Measurements from ENCODE around the gene CFAP65.

The CFAP65 gene

GRCh38 chr2:218996937-218997336, 44.4 kb downstream of the CFAP65 start:
- H3K4me3 ChIP-seq (ENCODE audit: low read depth, low read length) = no peak overlapping the region
- TF ChIP-seq CTCF (IDR thresholded peaks at IDR 0.05; ENCODE audit: borderline replicate concordance, insufficient read depth, low read depth, low read length) = no peak

- H3K4me3 ChIP-seq (ENCODE audit: low read depth, low read length) = peak overlapping the region; percentile 7
- peak; percentile 94 for TF ChIP-seq CTCF (IDR thresholded peaks at IDR 0.05; ENCODE audit: borderline replicate concordance, insufficient read depth, low read depth, low read length)
Measured at GRCh38 chr2:218995972-218996711, 45.2 kb downstream of the CFAP65 start.

- H3K4me3 ChIP-seq (ENCODE audit: low read depth, low read length) = no peak overlapping the region
- no peak for TF ChIP-seq CTCF (IDR thresholded peaks at IDR 0.05; ENCODE audit: borderline replicate concordance, insufficient read depth, low read depth, low read length)
Measured at GRCh38 chr2:218995561-218995960, 45.8 kb downstream of the CFAP65 start.

- no peak for TF ChIP-seq CTCF (IDR thresholded peaks at IDR 0.05; ENCODE audit: borderline replicate concordance, insufficient read depth, low read depth, low read length)
- no peak within 1 kb of the TSS for H3K4me3 ChIP-seq (ENCODE audit: low read depth, low read length)
Measured at GRCh38 chr2:218993345-218994315, 47.7 kb downstream of the CFAP65 start, which contains the start of gene CRYBA2. TSS of gene CRYBA2 (minus strand) at chr2:218993422. CDS start at chr2:218993176, 246 bp downstream.

GRCh38 chr2:218992703-218993344, 48.5 kb downstream of the CFAP65 start:
- no peak overlapping the region for H3K4me3 ChIP-seq (ENCODE audit: low read depth, low read length)
- TF ChIP-seq CTCF (IDR thresholded peaks at IDR 0.05; ENCODE audit: borderline replicate concordance, insufficient read depth, low read depth, low read length) = no peak

GRCh38 chr2:218992196-218992595, 49.1 kb downstream of the CFAP65 start:
- TF ChIP-seq CTCF (IDR thresholded peaks at IDR 0.05; ENCODE audit: borderline replicate concordance, insufficient read depth, low read depth, low read length) = no peak
- no peak overlapping the region for H3K4me3 ChIP-seq (ENCODE audit: low read depth, low read length)

Data from GM12875 (cell line).